ENCODE results near the gene GRIA4.
"Not testable (repeated sequence)": the region's sequence is repeated elsewhere in the genome, so short reads cannot be mapped to it uniquely, and the experiment has no call there.

GRIA4 gene

DNA sequence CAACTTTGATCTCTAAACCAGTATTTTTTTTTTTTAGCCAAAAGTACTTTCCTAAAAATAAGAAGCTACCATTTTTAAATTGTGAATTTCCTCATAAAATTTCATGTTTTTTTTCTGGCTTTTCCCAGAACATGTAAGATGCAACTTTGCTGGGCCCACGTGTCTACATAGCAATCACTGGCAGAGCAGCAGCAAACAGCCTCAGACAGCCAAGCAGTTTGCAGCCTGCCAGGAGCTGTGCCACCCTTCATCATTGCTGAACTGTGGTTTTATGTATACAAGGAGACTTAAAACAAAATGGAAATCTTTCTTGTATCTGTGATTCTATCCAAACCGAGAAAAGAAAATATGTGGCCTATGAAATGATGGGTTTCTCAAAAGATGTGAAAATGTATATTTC, 110.2 kb downstream of the GRIA4 start:
- no peak for DNase-seq

- no peak for DNase-seq
These were observed 113.4 kb downstream of the GRIA4 start for GRCh38 chr11:105723269-105723668.

DNA sequence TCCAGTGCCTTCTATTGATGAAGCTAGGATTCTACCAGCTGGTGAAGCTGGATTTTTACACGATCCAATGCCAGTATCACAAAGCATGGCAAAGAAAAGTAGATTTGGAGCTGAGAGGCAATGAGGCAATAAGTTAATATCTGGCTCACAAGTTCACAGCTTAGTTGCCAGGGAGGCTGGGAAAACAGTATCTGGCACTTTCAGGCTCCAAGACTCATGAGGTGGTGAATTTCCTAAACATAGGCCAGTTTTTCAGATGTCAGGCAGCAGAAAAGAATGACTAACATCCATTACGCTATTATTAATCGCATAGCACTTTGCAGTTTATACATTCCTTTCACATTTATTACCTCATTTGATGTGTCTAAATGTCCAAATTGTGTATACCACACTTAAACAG, 122.7 kb downstream of the GRIA4 start:
- no peak for DNase-seq

GRCh38 chr11:105734426-105734825, 124.6 kb downstream of the GRIA4 start:
- DNase-seq: no peak

GRCh38 chr11:105738251-105738650, 128.4 kb downstream of the GRIA4 start:
- no peak for DNase-seq

DNA sequence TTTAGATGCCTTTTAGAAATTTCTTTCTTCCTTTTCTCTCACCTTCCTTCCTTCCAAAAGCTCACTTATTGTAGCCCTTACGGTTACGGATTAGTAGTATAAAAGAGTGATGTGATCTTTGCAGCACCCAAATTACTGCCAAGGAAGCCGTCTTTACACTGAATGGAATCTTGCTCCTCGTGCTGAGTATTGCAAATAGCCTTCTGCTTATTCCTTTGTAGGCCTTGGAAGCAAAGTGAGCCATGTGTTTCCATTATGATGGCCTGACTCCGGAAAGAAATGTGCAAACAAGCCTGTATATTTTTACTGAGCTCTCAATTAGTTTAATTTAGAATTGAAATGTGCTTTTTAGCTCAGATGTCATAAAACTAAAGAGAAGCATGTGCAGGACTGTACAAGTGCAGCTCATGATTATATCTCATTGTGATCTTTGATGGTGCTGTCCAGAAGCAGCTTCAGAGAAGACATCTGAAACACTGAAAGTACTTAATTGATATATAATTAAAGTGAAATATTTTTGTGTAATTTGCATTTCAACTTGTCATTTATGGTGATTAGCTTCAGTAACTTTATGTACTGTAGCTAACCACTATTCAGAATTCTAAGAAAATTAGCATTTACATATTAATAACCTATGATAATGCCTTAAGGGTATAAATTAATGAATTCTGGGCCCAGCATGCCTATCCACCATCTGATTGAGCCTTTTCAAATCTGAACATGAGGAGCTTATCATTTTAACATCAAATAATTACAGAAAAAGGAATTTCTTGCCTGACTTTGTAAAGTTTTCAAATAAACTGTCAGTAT, 129.3 kb downstream of the GRIA4 start:
- DNase-seq: no peak

DNA sequence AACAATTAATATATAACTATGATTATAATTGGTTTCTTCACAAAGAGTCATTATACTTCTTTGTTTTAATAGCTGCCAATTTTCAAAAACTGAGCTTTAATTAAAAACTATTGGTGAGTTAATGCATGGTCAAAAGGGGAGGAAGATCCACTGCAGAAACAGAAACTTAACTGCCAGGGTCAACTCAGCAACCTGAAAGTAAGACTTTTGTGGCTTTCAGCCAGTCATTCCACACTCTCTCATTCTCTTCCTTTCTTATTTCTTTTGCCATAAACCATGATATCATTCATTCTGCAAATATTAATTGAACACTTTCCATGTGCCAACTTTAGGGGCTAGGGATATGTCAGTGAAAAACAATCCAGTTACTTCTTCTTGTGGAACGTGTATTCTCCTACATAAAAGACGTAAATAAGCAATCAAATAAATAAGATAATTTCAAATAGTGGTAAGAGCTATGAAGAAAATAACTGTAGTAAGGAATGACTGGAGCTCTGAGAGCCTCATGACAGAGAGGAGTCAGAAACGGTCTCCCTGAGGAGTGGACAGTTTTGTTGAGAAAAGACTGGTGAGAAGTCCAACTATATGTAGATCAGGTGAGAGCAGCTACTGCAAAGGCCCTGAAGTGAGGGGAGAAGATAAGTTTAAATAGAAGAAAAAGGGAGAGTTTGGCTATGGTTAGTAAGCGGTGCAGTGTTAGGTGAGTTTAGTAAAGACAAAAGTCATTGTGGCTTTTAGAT, 130.5 kb downstream of the GRIA4 start:
- no peak for DNase-seq

DNA sequence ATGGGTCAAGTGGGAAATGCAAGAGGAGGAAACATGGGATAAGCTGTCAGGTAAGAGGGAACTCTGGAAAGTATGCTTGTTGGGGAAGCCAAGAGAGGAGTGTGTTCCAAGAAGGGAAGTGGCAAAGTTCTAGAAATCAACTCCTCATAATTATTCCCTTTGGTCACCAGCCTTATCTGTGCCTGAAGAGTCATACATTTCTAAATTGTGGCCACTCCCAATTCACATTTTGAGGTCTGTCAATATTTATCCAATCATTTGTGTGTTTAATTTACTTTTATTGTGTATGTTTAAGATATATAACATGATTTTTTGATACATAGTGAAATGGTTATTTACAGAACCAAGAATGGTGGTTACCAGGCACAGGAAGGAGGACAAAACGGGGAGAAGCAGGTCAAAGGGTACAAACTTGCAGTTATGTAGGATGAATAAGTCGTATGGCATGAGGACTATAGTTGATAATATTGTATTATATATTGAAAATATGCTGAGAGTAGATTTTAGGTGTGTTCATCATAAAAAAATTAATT, 131.7 kb downstream of the GRIA4 start:
- DNase-seq: no peak

- no peak for DNase-seq
These were observed 144.4 kb downstream of the GRIA4 start for GRCh38 chr11:105754260-105754659.

GRCh38 chr11:105754716-105755115, 144.8 kb downstream of the GRIA4 start:
- DNase-seq: no peak

GRCh38 chr11:105757107-105757506, 147.2 kb downstream of the GRIA4 start:
- DNase-seq: no peak

DNA sequence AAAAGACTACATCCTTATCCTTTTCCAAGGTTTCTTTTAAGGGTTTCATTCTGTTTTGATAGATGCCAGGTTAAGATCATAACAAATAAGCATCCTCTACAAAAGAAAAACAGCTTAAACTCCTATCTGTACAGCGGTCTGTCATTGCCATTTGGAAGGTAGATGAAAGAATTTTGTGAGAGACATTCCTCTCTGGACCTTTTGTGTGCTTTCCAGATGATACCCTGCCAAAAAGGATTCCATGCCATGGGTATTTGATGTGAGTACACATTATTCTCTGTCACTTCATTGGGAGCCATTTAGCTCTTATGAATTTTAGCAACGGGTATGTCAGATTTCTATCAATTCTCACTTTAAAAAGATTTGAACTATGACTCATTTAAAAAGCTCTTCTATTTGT, 153.7 kb downstream of the GRIA4 start:
- DNase-seq: no peak

- no peak for DNase-seq
These were observed 158.1 kb downstream of the GRIA4 start for GRCh38 chr11:105767931-105768330.

- DNase-seq: no peak
These were observed 159.8 kb downstream of the GRIA4 start for GRCh38 chr11:105769627-105770026.

DNA sequence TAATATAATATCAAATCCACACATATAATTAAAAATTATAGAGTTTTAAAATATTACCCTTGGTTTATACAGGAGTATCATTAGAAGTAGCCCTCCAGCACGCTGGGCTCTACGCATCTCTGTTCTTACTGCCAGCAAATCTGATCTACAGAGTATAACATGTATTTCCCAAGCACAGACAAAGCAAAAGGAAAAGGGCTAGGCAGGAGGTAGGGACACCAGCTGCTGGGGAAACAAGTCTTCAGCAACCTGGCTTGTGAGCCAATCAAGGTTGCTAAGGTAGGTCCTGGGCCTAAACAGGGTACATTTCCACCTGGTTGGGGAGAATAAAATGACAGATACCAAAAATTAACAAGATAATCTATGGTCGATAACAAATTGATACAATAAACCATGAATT, 163.6 kb downstream of the GRIA4 start:
- not testable (repeated sequence) for DNase-seq

DNA sequence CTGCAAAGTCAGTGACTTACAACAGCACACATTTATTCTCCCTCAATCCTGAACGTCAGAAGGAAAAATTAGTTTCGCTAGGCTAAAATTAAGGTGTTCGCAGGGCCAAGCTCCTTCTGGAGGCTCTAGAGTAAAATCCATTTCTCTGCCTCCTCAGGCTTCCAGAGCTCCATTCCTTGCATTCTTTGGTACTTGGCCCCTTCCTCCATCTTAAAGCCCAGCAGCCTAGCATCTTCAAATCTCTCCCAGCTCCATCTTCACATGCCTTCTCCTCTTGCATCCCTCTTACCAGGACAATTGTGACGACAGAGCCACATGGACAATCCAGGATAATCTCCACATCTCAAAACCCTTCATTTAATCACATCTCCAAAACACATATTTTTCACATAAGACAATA, 165.0 kb downstream of the GRIA4 start:
- DNase-seq: no peak

GRCh38 chr11:105780781-105781525, 171.1 kb downstream of the GRIA4 start:
- no peak for DNase-seq

- DNase-seq: no peak
These were observed 171.9 kb downstream of the GRIA4 start for GRCh38 chr11:105781807-105782206.

GRCh38 chr11:105783216-105783615, 173.3 kb downstream of the GRIA4 start:
- no peak for DNase-seq

DNA sequence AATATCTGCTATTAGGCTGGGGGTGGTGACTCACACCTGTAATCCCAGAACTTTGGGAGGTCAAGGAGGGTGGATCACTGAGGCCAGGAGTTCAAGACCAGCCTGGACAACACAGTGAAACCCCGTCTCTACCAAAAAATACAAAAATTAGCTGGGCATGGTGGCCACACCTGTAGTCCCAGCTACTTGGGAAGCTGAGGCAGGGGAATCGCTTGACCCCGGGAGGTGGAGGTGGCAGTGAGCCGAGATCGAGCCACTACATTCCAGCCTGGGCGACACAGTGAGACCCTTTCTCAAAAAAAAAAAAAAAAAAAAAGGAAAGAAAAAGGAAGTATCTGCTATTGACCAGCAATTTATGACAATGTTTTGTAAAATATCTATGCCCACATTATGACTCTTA, 176.0 kb downstream of the GRIA4 start:
- not testable (repeated sequence) for DNase-seq

DNA sequence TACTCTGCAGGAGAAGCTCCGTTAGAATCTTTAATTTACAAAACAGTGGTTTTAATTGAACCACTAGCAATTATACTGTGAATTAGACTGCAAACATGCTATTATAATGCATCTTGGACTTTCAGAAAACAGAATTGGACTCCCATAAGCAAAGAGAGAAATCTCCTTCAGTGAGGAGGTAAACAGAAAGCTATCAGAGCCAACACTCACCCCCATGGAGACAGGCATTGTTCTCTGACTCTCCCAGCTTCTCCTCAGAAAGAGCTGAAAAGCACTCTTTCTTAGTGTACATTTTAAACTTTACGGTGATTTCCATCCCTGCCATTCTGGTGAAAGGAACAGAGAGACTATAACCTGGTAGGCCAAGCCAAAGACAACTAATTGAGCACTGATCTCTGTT, 176.9 kb downstream of the GRIA4 start:
- DNase-seq: no peak

- DNase-seq: no peak
These were observed 179.9 kb downstream of the GRIA4 start for GRCh38 chr11:105789579-105790420.

All from NCI-H345 (cell line).